HG02970 (cell line): ENCODE results near the gene SEMA5A.

ENCODE experiments used
- ATAC-seq: cut with Tn5 transposase; IDR thresholded peaks from one replicate; pipeline ENCODE4 v1.9.1; 2021; ENCODE audit warnings: mild to moderate bottlenecking, moderate library complexity, moderate number of reproducible peaks; ENCODE audit not compliant: unreplicated experiment, low FRiP score

Gene SEMA5A

DNA sequence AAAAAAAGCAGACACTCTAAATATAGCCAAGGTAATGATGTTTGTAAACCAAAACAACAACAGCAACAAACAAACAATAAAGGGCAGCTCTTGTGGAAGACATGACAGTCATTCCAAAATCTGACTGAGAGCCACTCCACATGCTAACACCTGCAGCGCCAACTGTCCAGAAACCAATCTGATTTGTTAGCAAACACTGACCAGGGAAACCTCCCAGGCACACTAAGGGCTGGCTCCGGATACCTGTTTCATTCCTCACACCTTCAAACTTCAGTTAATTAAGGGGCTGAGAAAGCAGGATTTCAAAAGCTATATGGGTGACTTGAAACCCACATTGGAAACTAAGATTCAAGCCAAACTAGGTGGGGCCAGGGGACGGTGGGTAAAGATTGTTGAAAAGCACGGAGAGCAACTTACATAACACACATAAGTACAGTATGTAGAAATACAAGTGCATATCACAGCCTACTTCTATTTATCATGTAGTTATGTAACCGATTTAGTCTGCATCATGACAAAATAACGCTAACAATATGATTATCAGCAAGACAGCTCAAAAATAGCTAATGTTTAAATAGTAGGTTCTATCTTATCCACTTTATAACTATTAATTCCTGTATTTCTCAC, 203.6 kb downstream of the SEMA5A start:
- ATAC-seq: no peak

DNA sequence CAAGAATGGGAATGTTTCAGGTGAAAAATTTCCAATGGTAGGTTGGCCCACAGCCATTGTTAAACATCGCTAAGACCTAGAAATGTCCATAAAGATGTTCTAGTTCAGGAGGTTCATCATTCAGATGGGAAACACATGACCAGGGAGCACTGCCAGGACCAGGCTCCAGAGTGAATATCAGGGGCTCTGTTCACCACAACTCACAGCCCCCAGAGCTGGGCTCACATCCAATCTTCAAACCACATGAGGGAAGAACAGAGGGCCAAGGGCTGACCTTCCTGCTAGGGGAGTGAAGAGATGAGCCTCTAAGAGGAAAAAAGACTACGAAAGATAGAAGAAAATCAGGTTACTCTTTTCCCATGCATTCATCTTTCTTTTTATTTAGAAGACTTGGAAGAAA, 205.8 kb downstream of the SEMA5A start:
- ATAC-seq: no peak

GRCh38 chr5:9339206-9339818, 206.6 kb downstream of the SEMA5A start:
- ATAC-seq: no peak

- no peak for ATAC-seq
These were observed 207.1 kb downstream of the SEMA5A start for GRCh38 chr5:9338796-9339195.

DNA sequence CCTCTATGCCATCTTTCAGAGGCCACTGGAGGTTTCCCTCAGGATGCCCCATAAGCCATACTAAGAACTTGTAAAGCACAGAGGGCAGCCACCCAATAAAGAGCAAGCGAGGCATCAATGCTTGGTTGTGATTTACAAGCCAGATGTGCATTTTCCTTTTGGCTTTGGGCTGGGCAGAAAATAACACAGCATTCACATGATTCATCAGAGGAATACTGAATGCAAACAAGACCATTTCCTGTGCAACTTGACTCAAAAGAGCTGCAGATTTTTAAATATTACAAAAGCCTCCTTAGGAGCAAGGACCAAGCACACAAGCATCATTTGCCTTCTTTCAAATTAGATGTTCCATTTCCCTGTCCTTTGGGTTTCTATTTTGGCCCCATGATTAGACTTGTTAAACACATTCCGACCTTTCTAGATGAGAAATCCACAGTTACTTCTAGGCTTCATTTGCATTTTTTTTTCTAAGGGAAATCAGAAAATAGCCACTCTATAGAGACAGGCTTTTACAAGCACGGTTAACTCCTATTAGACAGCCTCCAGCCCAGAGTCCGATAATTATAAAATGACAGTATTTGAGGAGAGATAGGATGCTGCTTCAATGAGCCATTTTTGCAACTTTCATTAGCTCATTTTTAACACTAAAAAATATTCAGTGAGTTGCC, 207.8 kb downstream of the SEMA5A start:
- no peak for ATAC-seq

- no peak for ATAC-seq
These were observed 209.9 kb downstream of the SEMA5A start for GRCh38 chr5:9335754-9336495.

- no peak for ATAC-seq
These were observed 210.6 kb downstream of the SEMA5A start for GRCh38 chr5:9335269-9335668.

DNA sequence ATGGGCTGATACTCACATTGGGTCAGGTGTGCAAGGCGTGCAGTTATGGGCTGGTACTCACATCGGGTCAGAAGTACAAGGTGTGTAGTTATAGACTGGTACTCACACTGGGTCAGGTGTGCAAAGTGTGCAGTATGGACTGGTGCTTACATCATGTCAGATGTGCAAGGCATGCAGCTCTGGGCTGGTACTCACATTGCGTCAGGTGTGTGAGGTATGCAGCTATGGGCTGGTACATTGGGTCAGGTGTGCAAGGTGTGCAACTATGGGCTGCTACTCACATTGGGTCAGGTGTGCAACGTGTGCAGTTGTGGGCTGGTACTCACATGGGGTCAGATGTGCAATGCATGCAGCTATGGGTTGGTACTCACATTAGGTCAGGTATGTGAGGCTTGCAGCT, 213.8 kb downstream of the SEMA5A start:
- ATAC-seq: no peak

DNA sequence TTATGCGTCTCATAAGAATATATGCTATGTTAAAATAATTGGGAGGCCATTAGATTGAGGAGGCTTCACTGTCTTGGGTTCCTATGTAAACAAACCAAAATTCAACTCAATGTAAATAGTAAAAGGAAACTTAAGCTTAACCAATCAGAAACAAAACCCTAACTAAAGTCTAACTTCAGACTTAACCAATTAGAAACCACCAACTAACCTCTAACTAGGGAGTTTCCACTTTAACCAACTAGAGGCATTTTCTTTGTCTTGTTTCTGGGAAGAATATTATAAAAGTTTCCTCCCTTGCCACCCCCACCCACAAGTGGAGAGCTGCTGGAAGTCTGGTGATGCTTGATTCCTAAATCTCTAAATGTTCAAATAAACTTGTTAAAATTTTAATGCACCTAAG, 214.5 kb downstream of the SEMA5A start:
- no peak for ATAC-seq

GRCh38 chr5:9329125-9329524, 216.8 kb downstream of the SEMA5A start:
- no peak for ATAC-seq

GRCh38 chr5:9325549-9325948, 220.3 kb downstream of the SEMA5A start:
- no peak for ATAC-seq

DNA sequence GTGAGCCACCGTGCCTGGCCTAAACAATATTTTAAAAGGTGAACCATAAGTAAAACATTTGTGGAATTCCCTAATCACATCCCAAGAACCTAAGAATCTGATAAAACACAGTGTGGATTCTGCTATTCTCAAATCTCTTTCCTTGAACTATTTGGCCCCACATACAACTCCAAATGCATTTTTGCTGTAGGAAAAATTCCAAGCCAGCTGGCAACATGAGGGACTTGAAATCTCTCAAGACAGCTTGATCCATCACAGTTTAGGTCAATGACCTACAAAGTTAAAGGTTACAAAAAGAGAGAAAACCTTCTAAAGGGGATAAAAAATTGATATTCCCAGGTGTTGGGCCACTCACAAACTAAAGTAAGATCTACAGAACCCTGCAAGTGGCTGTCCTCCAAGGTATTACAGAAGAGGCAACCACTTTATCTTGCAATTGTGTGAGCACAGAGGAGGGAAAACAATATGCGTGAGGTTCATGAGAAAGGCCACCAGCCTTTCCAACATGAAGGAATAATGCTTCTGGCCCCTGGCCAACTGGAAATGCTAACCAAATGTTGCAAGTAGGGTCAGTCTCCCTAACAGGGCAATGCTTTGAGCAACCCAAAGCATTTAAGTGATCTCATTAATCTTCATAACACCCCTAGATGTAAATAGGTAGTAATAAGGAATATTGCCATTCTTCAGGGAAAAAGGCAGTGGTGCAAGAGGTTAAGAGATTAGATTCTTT, 221.4 kb downstream of the SEMA5A start:
- ATAC-seq: no peak

GRCh38 chr5:9320652-9321051, 225.2 kb downstream of the SEMA5A start:
- no peak for ATAC-seq

DNA sequence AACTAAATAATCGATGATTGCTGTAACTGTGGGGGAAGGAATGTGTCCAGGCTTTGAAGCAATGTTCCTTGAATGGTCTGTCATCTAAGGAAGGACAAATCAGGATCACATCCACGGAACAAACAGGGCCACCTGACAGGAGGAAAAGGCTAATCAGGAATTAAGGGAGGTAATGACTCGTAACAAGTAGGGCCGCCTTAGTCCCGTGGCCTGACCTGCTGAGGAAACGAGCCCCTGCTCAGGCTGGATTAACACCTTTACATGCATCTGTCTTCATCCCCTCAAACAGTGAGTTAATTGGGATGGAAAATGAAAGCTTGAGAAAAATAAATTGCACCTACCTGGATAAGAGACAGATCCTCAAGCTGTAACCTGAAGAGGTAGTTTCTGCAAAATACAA, 227.8 kb downstream of the SEMA5A start:
- ATAC-seq: no peak

- ATAC-seq: no peak
These were observed 229.1 kb downstream of the SEMA5A start for GRCh38 chr5:9316733-9317132.

DNA sequence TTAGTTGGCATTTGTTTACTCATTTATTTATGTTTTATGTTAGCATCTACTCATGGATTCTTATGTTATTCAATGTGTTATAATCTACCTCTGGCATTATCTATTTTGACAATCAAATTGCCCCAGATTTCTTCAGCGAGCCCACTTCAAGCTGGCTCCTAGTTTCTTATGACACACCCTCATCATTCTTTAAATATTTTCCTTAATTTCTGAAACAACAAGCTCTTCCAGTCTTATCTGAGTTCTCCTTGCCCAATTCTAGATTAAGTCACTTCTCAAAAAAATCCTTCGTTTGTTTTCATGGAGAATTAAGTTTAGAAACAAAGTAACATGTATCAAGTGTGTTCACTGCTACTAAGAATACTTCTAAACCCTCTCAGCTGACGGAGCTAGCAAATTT, 229.8 kb downstream of the SEMA5A start:
- no peak for ATAC-seq

DNA sequence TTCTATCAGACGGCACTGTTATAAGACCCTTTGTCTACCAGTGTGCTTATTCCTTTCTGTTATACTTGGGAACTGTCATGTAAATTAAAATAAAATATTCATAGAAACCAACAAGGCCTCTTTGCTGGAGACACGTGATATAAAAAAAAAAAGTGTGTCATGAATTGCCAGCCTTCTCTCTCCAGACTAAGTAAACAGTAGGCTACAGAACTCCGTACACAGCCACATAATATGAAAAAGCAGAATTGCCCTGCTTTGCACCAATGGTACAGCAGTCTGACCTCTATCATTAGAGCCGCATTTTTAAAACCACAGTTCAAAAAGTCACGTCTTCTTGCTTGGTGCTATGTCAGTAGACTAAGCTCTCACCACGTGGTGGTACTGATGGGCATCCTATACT, 231.3 kb downstream of the SEMA5A start:
- ATAC-seq: no peak

DNA sequence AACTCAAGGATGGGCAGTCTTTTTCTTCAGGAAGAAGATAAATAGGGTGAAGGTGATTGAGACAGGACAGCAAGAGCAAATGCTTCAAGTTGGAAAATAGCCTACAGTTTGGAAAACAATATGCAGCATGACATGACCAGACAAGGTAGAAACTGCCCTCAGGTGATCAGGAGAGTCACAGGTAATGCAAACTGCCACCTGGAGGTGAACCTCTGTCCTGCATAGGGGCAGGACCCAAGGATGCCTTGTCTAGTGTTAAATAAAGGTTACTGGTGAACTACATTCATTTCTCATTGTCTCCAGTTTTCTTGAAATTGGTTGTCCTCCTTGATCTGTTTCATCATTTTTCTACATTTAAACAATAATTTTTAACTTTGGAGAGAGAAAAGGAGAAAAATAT, 232.1 kb downstream of the SEMA5A start:
- no peak for ATAC-seq

DNA sequence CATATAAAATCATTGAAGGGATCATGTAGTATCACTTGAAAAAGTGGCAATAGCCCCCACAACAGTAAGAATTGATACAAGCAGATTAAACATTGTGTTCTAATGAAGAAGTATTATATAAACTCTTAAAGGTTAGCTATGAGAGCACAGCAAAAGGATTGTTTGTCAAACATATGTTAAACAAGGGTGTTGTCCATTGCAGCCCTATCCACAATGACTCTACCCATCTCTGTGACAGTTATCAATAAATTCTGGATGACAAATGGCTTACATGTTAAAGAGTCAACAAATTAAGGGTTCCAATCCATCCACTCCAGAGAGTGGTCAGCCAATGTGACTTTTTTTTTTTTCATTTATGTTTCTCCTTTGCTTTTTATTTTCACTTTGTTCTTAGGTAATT, 238.7 kb downstream of the SEMA5A start:
- no peak for ATAC-seq

DNA sequence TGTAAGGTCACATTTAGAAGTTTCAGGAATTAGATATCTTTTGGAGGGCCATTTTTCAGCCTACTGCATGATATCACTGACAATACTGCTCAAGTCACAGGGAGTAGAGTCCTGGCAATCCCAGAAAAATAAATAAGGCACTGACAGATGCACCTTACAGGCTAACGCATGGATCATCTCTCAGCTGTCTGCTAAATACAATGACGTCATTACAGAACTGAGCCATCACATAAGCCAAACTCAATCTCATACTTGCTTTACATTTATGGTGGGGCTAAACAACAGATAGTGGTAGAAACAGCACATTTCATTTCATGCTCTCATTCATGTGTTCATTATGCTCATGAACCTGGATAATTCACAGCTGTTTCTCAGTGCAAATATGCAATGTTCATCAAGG, 243.7 kb downstream of the SEMA5A start:
- no peak for ATAC-seq

DNA sequence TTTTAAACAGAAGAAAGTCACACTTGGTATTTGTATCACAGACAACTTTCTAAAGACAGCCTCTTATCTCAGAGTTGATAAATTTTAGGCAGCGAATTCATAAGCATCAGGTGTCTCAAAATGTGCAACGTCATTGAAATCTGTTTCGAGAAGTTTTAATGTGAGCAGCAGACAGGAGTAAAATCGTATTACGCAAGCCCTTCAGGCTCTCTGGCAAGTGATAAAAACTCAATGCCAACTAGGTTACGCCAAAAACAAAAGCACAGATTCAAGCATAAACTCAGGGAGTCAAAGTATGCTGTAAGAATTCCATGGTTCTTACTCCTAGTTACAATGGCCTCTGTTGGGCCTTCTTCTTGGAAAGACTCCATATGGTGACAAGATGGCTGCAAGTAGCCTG, 244.7 kb downstream of the SEMA5A start:
- no peak for ATAC-seq
